ENCODE measurements around the gene UPK1A.

GRCh38 chr19:35727053-35727955 lies 61.0 kb downstream of the UPK1A start:
- TF ChIP-seq, protein P1, sequence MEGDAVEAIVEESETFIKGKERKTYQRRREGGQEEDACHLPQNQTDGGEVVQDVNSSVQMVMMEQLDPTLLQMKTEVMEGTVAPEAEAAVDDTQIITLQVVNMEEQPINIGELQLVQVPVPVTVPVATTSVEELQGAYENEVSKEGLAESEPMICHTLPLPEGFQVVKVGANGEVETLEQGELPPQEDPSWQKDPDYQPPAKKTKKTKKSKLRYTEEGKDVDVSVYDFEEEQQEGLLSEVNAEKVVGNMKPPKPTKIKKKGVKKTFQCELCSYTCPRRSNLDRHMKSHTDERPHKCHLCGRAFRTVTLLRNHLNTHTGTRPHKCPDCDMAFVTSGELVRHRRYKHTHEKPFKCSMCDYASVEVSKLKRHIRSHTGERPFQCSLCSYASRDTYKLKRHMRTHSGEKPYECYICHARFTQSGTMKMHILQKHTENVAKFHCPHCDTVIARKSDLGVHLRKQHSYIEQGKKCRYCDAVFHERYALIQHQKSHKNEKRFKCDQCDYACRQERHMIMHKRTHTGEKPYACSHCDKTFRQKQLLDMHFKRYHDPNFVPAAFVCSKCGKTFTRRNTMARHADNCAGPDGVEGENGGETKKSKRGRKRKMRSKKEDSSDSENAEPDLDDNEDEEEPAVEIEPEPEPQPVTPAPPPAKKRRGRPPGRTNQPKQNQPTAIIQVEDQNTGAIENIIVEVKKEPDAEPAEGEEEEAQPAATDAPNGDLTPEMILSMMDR (IDR thresholded peaks at IDR 0.05): no peak
- TF ChIP-seq, protein P2, sequence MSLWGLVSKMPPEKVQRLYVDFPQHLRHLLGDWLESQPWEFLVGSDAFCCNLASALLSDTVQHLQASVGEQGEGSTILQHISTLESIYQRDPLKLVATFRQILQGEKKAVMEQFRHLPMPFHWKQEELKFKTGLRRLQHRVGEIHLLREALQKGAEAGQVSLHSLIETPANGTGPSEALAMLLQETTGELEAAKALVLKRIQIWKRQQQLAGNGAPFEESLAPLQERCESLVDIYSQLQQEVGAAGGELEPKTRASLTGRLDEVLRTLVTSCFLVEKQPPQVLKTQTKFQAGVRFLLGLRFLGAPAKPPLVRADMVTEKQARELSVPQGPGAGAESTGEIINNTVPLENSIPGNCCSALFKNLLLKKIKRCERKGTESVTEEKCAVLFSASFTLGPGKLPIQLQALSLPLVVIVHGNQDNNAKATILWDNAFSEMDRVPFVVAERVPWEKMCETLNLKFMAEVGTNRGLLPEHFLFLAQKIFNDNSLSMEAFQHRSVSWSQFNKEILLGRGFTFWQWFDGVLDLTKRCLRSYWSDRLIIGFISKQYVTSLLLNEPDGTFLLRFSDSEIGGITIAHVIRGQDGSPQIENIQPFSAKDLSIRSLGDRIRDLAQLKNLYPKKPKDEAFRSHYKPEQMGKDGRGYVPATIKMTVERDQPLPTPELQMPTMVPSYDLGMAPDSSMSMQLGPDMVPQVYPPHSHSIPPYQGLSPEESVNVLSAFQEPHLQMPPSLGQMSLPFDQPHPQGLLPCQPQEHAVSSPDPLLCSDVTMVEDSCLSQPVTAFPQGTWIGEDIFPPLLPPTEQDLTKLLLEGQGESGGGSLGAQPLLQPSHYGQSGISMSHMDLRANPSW (CRISPR knock-in tag; conservative IDR thresholded peaks at IDR 0.05; ENCODE audit: low read depth): no peak
- TF ChIP-seq ELF4 (CRISPR knock-in tag; IDR thresholded peaks at IDR 0.05; ENCODE audit: low read depth) (no peak), USF2 (CRISPR knock-in tag; IDR thresholded peaks at IDR 0.05) (no peak), NFYB (CRISPR knock-in tag; conservative IDR thresholded peaks at IDR 0.05; ENCODE audit: low read depth) (no peak), TP53 (CRISPR knock-in tag; IDR thresholded peaks at IDR 0.05) (no peak), NFE2L1 (CRISPR knock-in tag; IDR thresholded peaks at IDR 0.05) (no peak)
- TF ChIP-seq, protein P3, sequence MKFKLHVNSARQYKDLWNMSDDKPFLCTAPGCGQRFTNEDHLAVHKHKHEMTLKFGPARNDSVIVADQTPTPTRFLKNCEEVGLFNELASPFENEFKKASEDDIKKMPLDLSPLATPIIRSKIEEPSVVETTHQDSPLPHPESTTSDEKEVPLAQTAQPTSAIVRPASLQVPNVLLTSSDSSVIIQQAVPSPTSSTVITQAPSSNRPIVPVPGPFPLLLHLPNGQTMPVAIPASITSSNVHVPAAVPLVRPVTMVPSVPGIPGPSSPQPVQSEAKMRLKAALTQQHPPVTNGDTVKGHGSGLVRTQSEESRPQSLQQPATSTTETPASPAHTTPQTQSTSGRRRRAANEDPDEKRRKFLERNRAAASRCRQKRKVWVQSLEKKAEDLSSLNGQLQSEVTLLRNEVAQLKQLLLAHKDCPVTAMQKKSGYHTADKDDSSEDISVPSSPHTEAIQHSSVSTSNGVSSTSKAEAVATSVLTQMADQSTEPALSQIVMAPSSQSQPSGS (CRISPR knock-in tag; IDR thresholded peaks at IDR 0.05; ENCODE audit: borderline replicate concordance, low read depth): no peak
